ELR (cell line): ENCODE data around the gene TGM1.
A peak's percentile ranks its signal among the peaks of the same experiment; 100 is the strongest.

Experiments used
- DNase-seq: peaks from one replicate; pipeline ENCODE4 v3.0.0-alpha.2; 2015; ENCODE audit warnings: low read depth

TGM1 gene

DNA sequence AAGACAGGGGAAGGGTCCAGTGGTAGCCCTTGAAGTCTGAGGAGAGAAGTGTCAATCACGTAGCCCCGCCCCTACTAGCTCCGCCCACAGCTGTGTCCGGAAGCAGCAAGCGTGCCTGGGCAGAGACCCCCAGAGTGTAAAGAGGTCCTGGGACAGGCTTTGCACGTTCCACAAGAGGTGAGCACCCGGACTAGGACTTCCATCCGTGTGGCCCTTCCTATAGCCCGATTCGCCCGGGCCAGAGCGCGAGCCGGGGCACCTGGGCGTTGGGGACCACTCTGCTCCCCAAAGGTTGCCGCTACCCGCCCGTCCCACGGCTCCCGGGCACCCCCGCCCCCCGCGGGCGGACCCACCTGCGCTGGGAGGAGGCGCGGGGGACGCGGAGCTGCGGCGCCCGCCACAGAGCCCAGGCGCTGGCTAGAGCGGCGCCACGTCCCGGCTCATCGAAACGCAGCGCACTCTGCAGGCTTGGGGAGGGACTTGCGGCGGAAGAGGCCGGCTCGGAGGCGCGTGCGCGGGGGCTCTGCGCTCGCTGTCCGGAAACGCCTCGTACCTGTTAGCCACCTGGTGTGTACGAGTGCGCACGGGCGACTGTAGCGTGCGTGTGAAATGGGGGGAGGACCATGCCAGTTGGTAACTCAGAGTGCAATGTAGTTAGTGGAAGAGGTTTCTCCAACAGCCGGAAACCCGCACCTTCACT, 8.3 kb upstream of the TGM1 start, which contains the start of gene RABGGTA:
Gene RABGGTA, minus strand, starts transcription at position 464 of the 700 bp plus-strand sequence. CDS start 482 bp downstream, outside the sequence.
- peak; percentile 87 for DNase-seq

- DNase-seq, result no peak
Measured at GRCh38 chr14:24270537-24271133, 7.7 kb upstream of the TGM1 start.

DNA sequence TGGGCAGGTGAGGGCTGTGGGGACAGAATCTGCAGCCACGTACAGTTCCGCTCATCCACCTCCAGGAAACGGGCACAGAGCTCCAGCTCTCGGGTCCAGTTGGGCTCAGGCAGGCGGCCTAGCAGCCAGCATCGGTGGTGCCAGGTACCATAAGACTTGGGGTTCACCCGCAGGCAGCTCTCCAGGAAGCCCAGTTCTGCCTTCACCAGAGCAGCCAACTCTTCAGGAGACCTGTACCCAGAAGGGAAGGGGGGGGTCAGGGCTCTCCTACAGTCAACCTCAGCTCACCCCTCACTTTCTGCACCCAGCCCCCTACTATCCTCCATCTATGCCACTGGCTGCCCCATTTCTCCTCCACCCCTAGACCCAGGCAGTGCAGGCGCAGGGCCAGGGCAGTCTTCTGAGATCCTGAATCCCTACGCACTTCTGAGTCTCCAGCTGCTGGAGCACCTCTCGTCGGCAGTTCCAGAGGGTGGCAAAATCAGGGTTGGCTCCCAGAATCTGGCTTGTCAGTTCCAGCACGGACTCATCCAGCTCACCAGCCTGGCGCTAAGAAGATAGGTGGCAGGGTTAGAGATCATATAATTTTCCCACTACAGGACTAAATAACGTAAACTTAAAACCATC, 7.0 kb upstream of the TGM1 start:
- no peak for DNase-seq

GRCh38 chr14:24269368-24269767, 6.4 kb upstream of the TGM1 start:
- no peak for DNase-seq

DNA sequence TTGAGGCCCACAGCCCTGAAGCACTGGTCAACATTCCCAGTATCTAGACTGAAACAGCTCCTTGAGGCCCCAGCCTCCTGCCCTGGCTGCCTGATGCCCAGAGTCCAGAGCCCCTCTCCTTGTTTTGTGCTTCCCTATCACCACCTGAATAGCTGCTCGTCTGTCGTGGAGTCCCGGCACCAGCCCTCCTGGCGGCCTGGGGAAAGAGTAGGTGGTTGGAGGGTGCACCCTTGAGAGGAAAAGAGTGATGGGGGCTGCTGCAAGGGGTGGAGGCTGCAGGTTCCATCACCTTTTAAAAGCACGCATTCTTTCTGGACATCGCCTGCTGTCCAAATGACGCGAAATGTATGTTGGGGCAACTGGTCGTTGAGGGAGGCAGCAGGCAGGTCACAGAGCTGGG, 5.2 kb upstream of the TGM1 start:
- DNase-seq, result no peak

- no peak for DNase-seq
Measured at GRCh38 chr14:24267516-24267915, 4.5 kb upstream of the TGM1 start.

- DNase-seq, result no peak
Measured at GRCh38 chr14:24266344-24267244, 3.6 kb upstream of the TGM1 start.

DNA sequence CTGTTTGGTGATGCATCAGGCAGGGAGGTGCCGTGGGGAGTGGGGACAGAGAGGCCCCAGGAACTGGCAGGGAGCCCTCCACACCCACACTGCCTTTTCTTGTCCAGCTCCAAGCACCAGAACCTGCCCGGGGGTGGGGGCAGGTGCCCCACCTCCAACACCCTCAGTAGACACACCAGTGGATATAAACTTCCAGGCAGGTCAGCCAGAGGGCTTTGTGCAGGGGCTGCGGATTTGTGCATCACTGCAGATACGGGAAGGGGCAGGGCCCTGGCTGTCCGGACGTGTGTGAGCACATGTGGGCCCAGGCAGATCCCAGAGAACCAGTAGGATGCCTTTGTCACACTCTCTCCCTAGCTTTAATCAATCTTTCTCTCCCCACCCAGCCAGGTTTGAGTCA, 1.3 kb upstream of the TGM1 start:
- DNase-seq, result no peak

GRCh38 chr14:24263848-24264247, 871 bp upstream of the TGM1 start:
- DNase-seq, result no peak

DNA sequence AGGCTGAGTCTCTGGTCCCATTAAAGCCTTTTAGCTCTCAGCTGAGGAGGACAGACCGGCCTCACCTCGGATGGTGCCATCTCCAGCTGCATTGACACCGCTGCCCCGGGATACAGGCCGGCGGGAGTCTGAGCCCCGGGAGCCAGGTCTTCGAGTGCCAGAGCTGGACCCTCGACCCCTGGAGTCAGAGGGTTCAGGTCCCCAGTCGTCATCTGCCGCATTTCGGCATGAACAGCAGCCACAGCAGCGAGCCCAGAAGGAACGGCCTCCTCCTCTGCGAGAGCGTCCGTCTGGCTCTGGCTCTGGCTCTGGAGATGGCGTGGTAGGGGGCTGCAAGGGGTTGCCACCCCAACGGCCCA, 1.0 kb downstream of the TGM1 start:
- no peak for DNase-seq

DNA sequence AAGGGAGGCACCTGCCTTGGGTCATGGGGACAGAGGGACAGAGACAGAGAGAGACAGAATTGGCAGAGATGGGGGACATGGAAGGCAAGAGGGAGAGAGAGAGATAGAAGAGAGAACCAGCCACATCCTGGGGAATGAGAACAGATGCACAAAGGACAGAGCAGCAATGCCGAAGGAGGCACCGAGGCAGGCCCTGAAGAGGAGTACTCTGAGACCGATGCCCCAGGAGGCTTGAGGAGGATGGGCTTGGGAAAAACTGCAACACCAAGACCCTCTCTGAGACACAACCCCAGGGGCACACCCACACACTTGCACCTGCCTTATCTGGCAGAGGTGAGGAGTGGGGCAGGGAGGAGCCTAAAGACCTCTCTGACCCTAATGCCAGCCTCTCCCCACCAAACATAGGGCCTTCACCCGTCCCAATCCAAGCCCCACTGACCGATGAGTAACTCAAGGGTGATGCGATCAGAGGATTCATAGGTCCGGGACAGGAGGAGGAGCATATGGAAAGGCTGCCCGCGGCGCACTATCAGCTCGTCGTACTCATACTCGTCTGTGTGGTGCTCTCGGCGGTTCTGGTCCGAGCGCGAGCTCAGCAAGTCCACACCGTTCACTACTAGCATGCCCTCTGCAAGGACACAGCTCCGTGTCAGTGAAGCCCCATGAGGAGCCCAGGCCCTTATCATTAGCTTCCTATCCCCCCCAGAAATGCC, 1.6 kb downstream of the TGM1 start:
- no peak for DNase-seq

DNA sequence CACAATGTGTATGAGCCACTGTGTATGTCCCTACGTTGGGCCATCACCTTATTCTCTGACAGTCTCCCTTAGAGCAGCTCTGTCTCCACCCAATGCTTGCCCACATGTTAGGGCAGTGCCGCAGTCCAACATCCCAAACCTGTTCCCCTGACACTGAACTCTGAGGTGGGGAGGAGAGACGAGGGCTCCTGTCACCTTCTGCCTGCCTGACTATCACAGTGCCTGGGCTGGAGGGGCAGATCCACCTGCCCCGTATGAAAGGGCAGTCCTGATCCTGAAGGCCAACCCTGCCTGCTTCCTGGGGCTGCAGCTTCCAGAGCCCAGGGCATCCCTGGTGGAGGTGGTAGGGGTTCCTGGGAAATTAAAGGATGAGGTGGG, 2.2 kb downstream of the TGM1 start:
- DNase-seq, result no peak

- DNase-seq, result no peak
Measured at GRCh38 chr14:24260026-24260779, 2.8 kb downstream of the TGM1 start.

DNA sequence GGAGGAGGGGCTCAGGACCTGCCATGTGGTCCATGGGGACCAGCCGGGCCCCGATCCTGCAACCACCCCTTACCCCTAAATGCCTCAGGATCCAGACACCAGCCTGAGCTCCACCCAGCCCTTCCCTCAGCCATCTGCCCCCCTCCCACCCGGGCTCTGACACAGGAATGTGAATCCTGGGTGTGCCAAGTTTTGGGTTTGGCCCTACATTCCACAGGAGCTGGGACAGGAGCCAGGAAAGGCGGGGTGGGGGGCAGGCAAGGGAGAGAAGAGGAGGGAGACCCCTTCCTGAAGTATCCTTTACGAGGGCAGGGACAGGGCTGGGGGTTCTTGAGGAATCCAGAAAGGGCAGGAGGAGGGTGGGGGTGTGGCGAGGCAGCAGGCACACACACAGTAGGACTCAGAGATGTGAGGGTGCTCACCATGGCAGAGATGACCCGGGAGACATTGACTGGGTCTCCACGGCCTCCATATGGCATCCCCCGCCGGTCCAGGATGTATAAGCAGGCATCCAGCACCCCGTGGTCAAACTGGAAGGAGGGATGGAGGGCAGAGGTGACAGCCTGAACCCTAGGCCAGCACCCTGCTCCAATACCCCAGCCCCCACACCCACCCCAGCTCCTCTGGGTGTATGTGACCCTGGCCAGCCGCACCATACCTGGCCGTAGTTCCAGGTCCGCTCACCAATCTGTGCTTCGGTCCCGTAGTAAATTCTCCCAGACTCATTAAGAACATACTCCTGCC, 3.5 kb downstream of the TGM1 start:
- no peak for DNase-seq

DNA sequence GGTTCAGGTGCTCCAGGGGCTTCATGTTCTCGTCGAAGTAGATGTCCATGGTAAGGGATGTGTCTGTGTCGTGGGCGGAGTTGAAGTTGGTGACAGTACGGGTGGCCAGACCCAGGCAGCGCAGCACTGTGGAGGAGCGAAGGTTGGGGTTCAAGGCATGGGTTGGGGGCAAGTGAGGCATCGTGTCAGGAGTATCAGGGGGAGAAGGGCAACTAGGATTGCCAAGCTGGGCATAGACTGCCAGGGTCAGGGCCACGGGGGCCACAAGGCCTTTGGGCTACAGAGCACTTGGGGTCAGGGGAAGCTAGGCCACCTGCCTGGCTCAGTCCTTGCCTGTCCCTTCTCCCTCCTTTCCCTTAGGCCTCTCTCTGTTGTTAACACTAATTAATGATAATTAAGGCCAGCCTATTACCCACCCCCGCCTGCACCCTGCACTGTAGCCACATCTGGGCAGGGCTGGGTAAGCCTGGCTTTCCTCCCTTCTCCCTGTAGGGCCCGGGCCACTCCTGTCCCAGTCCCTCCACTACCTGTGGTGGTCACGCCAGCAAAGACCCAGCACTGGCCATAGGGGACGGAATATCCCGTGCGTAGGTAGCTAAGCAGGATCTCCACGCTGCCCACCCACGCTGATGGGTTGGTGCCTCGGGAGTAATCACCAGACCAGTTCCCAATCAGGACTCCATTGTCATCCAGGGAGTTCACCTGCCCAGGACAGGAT, 4.3 kb downstream of the TGM1 start:
- DNase-seq, result no peak

DNA sequence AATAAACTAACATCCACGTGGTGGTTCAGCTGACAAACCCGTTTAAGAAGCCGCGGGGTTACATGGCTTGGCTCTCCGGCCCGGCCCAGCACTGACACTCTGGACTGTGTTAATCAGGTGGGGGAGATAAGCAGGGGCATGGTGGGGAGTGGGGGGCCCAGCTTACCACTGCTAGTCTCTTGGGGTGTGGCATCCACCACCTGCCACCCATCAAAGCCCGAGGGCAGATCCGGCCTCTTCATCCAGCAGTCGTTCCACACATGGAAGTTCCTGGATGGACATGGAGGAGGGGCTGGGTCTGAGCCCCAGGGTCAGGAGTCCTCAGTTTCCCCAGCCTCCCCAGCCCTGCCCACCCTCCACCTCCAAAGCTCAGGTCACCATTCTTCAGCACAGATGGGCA, 4.9 kb downstream of the TGM1 start:
- no peak for DNase-seq

DNA sequence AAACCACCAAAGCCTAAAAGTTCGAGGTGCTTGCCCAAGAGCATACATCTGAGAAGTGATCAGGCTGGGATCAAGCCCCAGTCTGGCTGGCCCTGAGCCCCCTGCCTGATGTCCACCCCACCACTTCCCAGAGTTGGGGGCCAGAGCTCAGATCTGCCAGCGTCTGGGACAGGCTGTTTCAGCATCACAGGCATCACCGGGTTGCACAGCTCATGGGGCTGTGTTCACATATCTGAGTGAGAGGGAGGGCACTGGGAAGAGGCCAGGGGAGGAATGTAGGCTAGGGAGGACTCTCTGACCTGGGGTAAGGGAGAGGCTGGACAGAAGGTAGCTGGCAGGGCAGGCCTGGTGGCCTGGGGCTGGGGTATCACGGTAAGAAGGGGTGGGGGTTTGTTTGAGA, 6.0 kb downstream of the TGM1 start:
- no peak for DNase-seq

DNA sequence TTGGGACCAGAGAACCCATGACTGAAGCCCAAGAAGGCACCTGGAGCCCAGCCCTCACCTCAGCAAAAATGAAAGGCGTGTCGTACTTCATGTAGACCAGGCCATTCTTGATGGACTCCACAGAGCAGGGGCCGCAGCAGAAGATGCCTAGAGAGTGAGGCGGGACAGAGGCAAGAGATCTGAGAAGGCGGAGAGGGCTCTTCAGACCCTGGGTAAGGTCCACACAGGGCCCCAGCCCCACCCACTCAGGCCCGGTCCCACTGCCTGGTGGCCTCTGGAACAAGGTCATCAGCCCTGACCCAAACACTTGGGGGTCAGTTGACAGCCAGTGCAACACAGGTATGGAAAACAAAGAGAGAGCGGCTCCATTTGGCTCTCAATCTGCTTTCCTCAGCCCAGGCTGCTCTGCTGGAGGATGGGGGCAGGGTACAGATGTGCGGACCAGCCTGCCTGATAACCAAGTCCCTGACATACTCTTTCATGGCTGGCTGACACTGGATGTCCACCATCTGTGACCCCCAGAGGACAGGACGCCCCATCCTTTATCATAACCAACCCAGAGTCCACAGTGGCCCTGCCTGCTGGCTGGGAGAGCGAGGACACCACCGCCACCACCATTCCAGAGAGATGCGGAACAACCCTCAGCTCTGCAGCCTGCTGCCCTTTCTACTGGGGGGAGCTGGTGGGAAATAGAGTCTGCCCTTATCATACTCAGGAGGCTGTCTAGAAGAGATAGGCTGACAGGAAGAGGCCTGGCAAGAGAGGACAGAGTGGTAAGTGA, 6.9 kb downstream of the TGM1 start:
- no peak for DNase-seq

DNA sequence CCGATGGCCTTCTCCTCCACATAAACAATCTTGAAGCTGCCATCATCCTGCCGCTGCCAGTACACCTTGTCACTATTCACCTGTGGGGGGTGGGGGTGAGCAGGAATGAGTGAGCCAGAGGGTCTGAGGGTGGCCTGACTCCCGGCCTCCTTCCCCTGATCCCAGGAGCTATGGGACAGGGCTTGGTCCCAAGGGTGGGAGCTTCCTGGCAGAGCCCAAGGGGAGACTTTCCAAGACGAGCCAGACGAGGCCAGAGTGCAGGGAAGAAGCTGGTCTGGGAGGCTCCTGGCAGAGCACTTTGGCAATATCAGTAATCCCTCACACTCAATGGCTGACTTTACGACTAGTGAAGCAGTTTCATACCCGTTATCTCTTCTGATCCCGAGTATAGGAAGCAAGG, 7.5 kb downstream of the TGM1 start:
- no peak for DNase-seq
